Endothelial cell of umbilical vein (primary cell): ENCODE results near the gene RAB11FIP2. TPM values are rescaled to one million over a fixed set of nuclear protein-coding genes. Genes with fewer than 3 reads are reported as not detected.

Experiments used
- BruUV-seq: library from RNA; stranded (reverse); fragments of 400-500 nt; replicated peaks from 2 replicates; lab custom pipeline; 2021; lab: Mats Ljungman, UMichigan
- CTCF ChIA-PET: fragments of 300-600, 350-600 bp; sonication (Branson Sonifier 250); formaldehyde crosslinking; loops from one replicate; lab custom pipeline; 2021; ENCODE audit warnings: antibody characterized with exemption, inconsistent platforms; lab: Charles Lee
- POLR2A ChIA-PET: fragments of 300-600, 350-600 bp; sonication (Branson Sonifier 250); formaldehyde crosslinking; loops from one replicate; lab custom pipeline; 2021; ENCODE audit warnings: antibody characterized with exemption, inconsistent platforms; lab: Charles Lee
- DNase-seq: peaks from one replicate; pipeline ENCODE4 v3.0.0-alpha.2; 2011; ENCODE audit warnings: low read depth, low spot score
- FAIRE-seq: peaks from 2 replicates; lab custom pipeline; 2011; peaks lifted over from hg19 to GRCh38; lab: Jason Lieb, UNC
- H2AFZ ChIP-seq: 2 replicates; pipeline ENCODE4 v1.6.0; 2012; ENCODE audit warnings: low read depth, low read length, control low read depth, inconsistent platforms
- H3K27ac ChIP-seq: 2 replicates; pipeline ENCODE4 v1.5.1; 2011; ENCODE audit warnings: low read depth, mild to moderate bottlenecking, control low read depth, low read length, moderate library complexity; ENCODE audit not compliant: insufficient read depth
- H3K27me3 ChIP-seq, 2 experiments: 2 replicates each; pipeline versions ENCODE4 v1.6.0 to v1.6.1; 2011; ENCODE audit warnings: low read length in 2 of 2, mixed read lengths in 1 of 2; ENCODE audit not compliant: control insufficient read depth in 2 of 2, insufficient read depth in 2 of 2
- H3K36me3 ChIP-seq, 2 experiments: 2 replicates in 1 of 2; 3 replicates in 1 of 2; pipeline ENCODE4 v1.5.1; 2011; ENCODE audit warnings: low read length in 2 of 2, mild to moderate bottlenecking in 1 of 2, moderate library complexity in 1 of 2; ENCODE audit not compliant: control insufficient read depth in 2 of 2, insufficient read depth in 2 of 2; ENCODE audit errors: extremely low read depth in 1 of 2
- H3K4me1 ChIP-seq: 3 replicates; pipeline ENCODE4 v1.5.1; 2011; ENCODE audit warnings: mild to moderate bottlenecking, low read length; ENCODE audit not compliant: control insufficient read depth, insufficient read depth; ENCODE audit errors: extremely low read depth
- H3K4me2 ChIP-seq: 2 replicates; pipeline ENCODE4 v1.6.1; 2011; ENCODE audit warnings: low read length, control low read depth, mixed read lengths; ENCODE audit not compliant: insufficient read depth
- H3K4me3 ChIP-seq, 3 experiments: fragments of 200-600 bp in 1 of 3; sonication (generic), shearing (Covaris generic) in 1 of 3; replicated peaks in 1 of 3; 2 replicates each; pipeline ENCODE4 v1.5.1; 2011 to 2016; ENCODE audit warnings: control low read depth in 3 of 3, low read length in 3 of 3, mild to moderate bottlenecking in 2 of 3, inconsistent platforms in 1 of 3, low read depth in 1 of 3, moderate library complexity in 1 of 3; ENCODE audit not compliant: insufficient read depth in 1 of 3
- H3K79me2 ChIP-seq: 2 replicates; pipeline ENCODE4 v1.6.0; 2012; ENCODE audit warnings: low read length, inconsistent platforms; ENCODE audit not compliant: control insufficient read depth, insufficient read depth
- H3K9ac ChIP-seq: replicated peaks from 2 replicates; pipeline ENCODE3; 2011; ENCODE audit warnings: low read length, control low read depth; ENCODE audit not compliant: insufficient read depth; ENCODE audit errors: extremely low read depth
- H3K9me1 ChIP-seq: replicated peaks from 3 replicates; pipeline ENCODE4 v1.6.0; 2011; ENCODE audit warnings: mild to moderate bottlenecking, low read length; ENCODE audit not compliant: control insufficient read depth, insufficient read depth; ENCODE audit errors: extremely low read depth
- H3K9me3 ChIP-seq: replicated peaks from 2 replicates; pipeline ENCODE4 v1.5.1; 2012; ENCODE audit warnings: low read length, inconsistent platforms; ENCODE audit not compliant: control insufficient read depth, insufficient read depth
- H4K20me1 ChIP-seq: replicated peaks from 2 replicates; pipeline ENCODE3; 2011; ENCODE audit warnings: mild to moderate bottlenecking, low read length; ENCODE audit not compliant: control insufficient read depth, insufficient read depth; ENCODE audit errors: extremely low read depth
- CTCF ChIP-seq, 2 donors: IDR thresholded peaks; 1 replicate in 1 of 2; 2 replicates in 1 of 2; pipeline ENCODE4 v1.5.1; 2011; ENCODE audit warnings: low read length in 2 of 2, mild to moderate bottlenecking in 2 of 2, moderate library complexity in 2 of 2, control low read depth in 1 of 2, inconsistent platforms in 1 of 2, low read depth in 1 of 2; ENCODE audit not compliant: insufficient read depth in 1 of 2; ENCODE audit errors: extremely low read depth in 1 of 2
- EZH2 ChIP-seq: IDR thresholded peaks from 2 replicates; pipeline ENCODE4 v1.6.1; 2012; ENCODE audit warnings: borderline replicate concordance, low read depth, mild to moderate bottlenecking, moderate library complexity, low read length, inconsistent platforms; ENCODE audit not compliant: severe bottlenecking
- FOS ChIP-seq: IDR thresholded peaks from 2 replicates; pipeline ENCODE4 v1.6.1; 2011; ENCODE audit warnings: mild to moderate bottlenecking, low read length, moderate library complexity, borderline replicate concordance; ENCODE audit not compliant: insufficient read depth
- GATA2 ChIP-seq: IDR thresholded peaks from 2 replicates; pipeline ENCODE4 v1.7.0; 2011; ENCODE audit warnings: low read depth, mild to moderate bottlenecking, moderate library complexity, mixed read lengths, low read length; ENCODE audit not compliant: insufficient read length, insufficient read depth
- JUN ChIP-seq: IDR thresholded peaks from 2 replicates; pipeline ENCODE4 v1.6.1; 2011; ENCODE audit warnings: borderline replicate concordance, low read depth; ENCODE audit not compliant: insufficient read length, insufficient read depth
- MAX ChIP-seq: IDR thresholded peaks from 2 replicates; pipeline ENCODE4 v1.6.1; 2011; ENCODE audit not compliant: insufficient read depth, insufficient read length
- MYC ChIP-seq: IDR thresholded peaks from one replicate; pipeline ENCODE4 v1.6.1; 2011; ENCODE audit warnings: mild to moderate bottlenecking, low read depth, low read length
- POLR2A ChIP-seq: IDR thresholded peaks from 2 replicates; pipeline ENCODE4 v1.6.1; 2012; ENCODE audit warnings: low read depth, mild to moderate bottlenecking, control low read depth, low read length
- POLR2AphosphoS5 ChIP-seq: IDR thresholded peaks from 2 replicates; pipeline ENCODE4 v1.6.1; 2012; ENCODE audit warnings: low read depth, mild to moderate bottlenecking, control low read depth, low read length, moderate library complexity; ENCODE audit not compliant: insufficient read depth
- dilution Hi-C: fragments of 300-500 bp; cut with MboI; formaldehyde crosslinking; loops from one replicate; pipeline ENCODE4 v1.15.0; 2019; ENCODE audit warnings: low sequenced_read_pairs; ENCODE audit not compliant: extremely low pct_ligation_motif_present
- intact Hi-C: fragments of 100-400 bp; cut with micrococcal nuclease; formaldehyde crosslinking; loops from one replicate; pipeline ENCODE4 v1.10.0; 2022
- polyA plus RNA-seq, 4 experiments: library from polyadenylated mRNA; depleted of rRNA in 3 of 4; stranded (reverse) in 3 of 4; unstranded in 1 of 4; fragments of >200 nt; gene quantifications; 2 replicates each; pipeline versions ENCODE4 v1.2.1 to v1.2.3, GENCODE V29; 2011 to 2012; ENCODE audit warnings: missing spikeins in 1 of 4
- total RNA-seq: library from RNA; stranded (reverse); gene quantifications from 2 replicates; pipeline ENCODE4 v1.2.3, GENCODE V29; 2021

Gene RAB11FIP2
- total and polyA plus RNA-seq, 2 donors (not counting 3 experiments of a cell fraction or from before 2014, with no cell fraction given), result 1.9 to 8.6 TPM

GRCh38 chr10:118045837-118046394 lies 825 bp downstream of the RAB11FIP2 start:
- peak overlapping the region; percentile 47 for H3K27ac ChIP-seq
- H3K79me2 ChIP-seq, result peaks cover 27% of the 10 kb centered on the region
- H3K4me3 ChIP-seq, result peak overlapping the region; percentile 49 to 88 (median 79)
- H3K9me3 ChIP-seq, result no peaks in the 10 kb centered on the region
- no peaks in the 10 kb centered on the region for H4K20me1 ChIP-seq
- no TSS peak for BruUV-seq
- ChIA-PET POLR2A (no interaction called here), CTCF (no interaction called here)
- TF ChIP-seq MAX (no peak), CTCF (IDR thresholded peaks at IDR 0.05; ENCODE audit: extremely low read depth in 1 of 2, insufficient read depth in 1 of 2, low read depth in 1 of 2, low read length in 2 of 2) (no peak), POLR2A (no peak), FOS (no peak), MYC (no peak), GATA2 (no peak), POLR2AphosphoS5 (no peak), EZH2 (no peak), JUN (no peak)
- DNase-seq (peak; percentile 54), FAIRE-seq (no peak)
- peak overlapping the region; percentile 90 for H3K9ac ChIP-seq
- peak overlapping the region; percentile 85 for H3K4me2 ChIP-seq
- peaks cover 38% of the 10 kb centered on the region for H3K4me1 ChIP-seq
- dilution Hi-C loops, result no loop called here
- peak overlapping the region; percentile 87 for H2AFZ ChIP-seq
- H3K9me1 ChIP-seq, result no peaks in the 10 kb centered on the region
- no peaks in the 10 kb centered on the region for H3K27me3 ChIP-seq
- no peaks in the 10 kb centered on the region for H3K36me3 ChIP-seq
- intact Hi-C loops, result loop anchor here (1.0 to 10.0 kb wide), 8 partner anchors 34 to 684 kb away; partner anchors contain the start of genes FAM204A and PDZD8
